GM18526 (cell line): ENCODE data around the gene MYOF.
A peak's percentile ranks its signal among the peaks of the same experiment; 100 is the strongest.

Source experiments
- POLR2A ChIP-seq: IDR thresholded peaks from 3 replicates; pipeline ENCODE4 v1.6.1; 2011; ENCODE audit not compliant: insufficient read length; ENCODE audit errors: extremely low read depth

Gene MYOF

GRCh38 chr10:93482145-93482834 is at the start of gene MYOF:
TSS of gene MYOF (minus strand) at chr10:93482334. CDS start at chr10:93482194, 140 bp downstream.
- no peak for TF ChIP-seq POLR2A

DNA sequence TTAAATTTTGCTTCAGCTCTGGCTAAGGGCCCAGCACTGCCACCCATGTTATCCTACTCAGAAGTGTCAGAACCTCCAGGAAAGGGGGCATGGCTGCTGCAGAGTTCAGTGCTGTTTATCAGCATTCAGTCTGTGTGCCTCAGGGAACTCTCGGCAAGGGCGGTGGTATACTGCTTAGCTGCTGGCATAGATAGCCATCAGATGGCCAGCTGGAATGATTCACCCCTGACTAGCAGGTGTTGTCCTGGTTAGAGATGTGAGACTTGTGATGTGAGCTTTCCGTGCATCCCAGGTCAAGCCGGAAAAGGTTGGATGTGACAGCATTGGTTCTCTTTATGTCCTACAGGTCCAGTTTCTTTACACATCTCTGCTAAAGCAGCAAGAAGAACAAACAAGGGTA is 36.4 kb upstream of the MYOF start:
- no peak for TF ChIP-seq POLR2A

GRCh38 chr10:93516006-93516380 is 33.9 kb upstream of the MYOF start:
- TF ChIP-seq POLR2A, result no peak

GRCh38 chr10:93515071-93516005 is 33.2 kb upstream of the MYOF start:
- TF ChIP-seq POLR2A, result no peak

DNA sequence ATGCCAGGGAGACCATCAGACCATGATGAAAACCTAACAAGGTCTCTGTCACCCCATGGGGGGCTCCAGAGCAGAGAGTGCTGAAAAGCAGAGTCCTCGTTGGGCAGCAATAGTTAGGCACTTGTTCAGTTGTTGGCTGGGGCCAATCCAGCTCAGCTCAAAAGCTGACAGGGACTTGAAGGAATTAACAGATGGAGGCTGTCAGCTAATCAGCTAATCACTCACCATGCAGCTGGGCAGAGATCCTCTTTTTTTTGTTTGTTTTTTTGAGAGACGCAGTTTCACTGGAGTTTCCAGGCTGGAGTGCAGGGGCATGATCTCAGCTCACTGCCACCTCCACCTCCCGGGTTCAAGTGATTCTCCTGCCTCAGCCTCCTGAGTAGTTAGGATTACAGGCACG is 32.4 kb upstream of the MYOF start:
- TF ChIP-seq POLR2A, result no peak

DNA sequence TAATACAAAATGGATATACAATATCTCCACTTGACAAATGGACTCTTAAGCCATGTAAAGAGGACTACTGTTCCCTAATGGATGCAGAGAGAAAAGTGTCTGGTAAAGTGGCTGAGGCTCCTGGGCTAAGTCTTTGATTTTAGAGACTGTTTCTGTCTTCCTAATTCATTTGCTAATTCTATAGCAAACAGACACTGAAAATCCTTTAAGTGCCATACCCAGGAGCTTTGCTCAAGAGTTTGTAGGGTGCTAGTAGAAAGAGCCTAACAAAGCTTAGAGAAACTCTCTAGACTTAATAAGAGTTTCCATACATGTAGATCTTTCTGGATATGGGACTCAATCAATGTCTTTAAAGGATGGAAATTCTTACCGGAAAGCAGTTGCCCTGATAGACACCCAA is 31.0 kb upstream of the MYOF start:
- no peak for TF ChIP-seq POLR2A

DNA sequence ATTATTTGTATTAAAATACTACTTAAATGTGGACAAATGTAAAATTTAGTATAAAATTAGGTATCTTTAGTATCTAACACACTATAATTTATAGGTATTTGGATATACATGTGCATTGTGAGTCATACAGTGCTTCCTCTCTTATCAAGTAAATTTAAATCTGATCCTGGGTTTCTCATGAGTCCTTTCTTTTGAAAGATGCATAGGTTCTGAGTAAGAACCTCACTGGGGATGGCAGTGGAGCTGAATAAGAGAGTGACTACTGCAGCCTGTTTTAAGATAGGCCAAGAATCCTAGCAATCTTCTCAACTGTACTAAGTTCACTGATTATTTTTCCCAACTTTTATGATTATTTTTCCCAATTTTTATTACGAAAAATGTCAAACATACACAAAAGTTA is 30.4 kb upstream of the MYOF start:
- no peak for TF ChIP-seq POLR2A

- no peak for TF ChIP-seq POLR2A
Observed at GRCh38 chr10:93509816-93510215, 27.7 kb upstream of the MYOF start.

- no peak for TF ChIP-seq POLR2A
Observed at GRCh38 chr10:93505075-93505474, 22.9 kb upstream of the MYOF start.

GRCh38 chr10:93503075-93503474 is 20.9 kb upstream of the MYOF start:
- no peak for TF ChIP-seq POLR2A

DNA sequence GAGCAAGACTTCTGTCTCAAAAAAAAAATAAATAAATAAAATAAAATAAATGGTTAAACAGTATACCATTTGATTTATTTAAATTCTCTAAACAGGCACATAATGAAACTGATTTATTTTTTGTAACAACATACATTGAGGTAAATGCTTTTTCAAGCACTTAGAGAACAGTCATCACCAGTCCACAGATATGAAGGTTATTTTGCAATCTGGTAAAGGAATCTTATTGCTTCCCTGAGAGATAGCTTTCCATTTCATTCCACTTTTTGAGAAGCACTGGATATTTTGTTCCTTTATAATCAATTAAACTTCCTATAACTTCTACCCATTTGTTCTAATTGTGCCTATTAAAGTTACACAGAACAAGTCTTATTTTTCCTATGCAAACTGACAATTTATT is 19.5 kb upstream of the MYOF start:
- no peak for TF ChIP-seq POLR2A

GRCh38 chr10:93498166-93498565 is 16.0 kb upstream of the MYOF start:
- TF ChIP-seq POLR2A, result no peak

DNA sequence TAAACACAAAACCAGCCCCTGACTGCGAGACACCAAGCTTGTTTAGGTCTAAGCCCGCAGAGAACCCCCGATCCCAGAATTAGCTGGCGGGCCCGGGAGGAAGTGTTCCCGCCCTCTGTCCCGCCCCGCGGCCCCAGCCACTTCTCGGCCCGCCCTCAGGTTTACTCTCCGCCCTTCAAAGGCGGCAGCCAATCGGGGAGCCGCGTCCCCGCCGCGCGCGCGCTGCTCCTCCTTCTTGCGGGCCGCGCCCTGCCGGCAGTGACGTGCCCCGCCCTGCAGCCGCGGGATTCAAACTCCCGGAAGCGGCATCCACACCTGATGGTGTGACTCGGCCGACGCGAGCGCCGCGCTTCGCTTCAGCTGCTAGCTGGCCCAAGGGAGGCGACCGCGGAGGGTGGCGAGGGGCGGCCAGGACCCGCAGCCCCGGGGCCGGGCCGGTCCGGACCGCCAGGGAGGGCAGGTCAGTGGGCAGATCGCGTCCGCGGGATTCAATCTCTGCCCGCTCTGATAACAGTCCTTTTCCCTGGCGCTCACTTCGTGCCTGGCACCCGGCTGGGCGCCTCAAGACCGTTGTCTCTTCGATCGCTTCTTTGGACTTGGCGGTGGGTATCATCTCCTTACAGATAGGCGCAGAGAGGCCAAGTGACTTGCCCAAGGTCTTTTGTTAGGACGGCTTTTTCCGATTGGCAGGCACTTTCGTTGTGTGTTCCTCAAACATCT is 14.3 kb upstream of the MYOF start, which contains the start of gene CEP55:
TSS of gene CEP55 (plus strand) at position 291 of the 720 bp plus-strand sequence. CDS start 3,440 bp downstream, outside the sequence.
- TF ChIP-seq POLR2A, result peak; percentile 87

GRCh38 chr10:93495654-93496321 is 13.7 kb upstream of the MYOF start:
- no peak for TF ChIP-seq POLR2A

DNA sequence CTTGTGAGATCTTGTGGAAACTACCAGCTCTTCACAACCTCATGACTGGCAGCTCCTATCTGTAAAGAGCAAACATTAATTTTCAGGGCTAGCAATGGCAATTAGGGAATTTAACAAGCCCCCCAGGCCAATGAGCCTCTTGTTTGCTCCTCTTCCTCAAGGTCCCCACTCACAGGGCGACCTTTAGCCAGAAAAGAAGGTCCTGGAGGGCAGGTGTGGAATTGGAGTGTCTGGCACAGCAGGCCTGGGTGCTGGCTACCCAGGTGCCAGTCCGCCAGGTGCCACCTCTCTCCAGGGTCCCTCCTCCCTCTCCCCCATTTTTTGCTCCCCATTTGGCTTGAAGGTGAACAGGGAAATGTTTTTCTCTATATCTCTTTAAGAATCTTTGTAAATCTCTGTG is 12.4 kb upstream of the MYOF start:
- no peak for TF ChIP-seq POLR2A
